OCI-LY1 (cell line): ENCODE data around the gene PDGFD.

Experiments used
- H2AFZ ChIP-seq: fragments of 200-600 bp; sonication (generic), shearing (Covaris generic); 2 replicates; pipeline ENCODE4 v1.6.0; 2014; ENCODE audit warnings: antibody characterized with exemption, mild to moderate bottlenecking, low read length
- H3F3A ChIP-seq: fragments of 200-600 bp; sonication (generic), shearing (Covaris generic); 2 replicates; pipeline ENCODE4 v1.6.0; 2014; ENCODE audit warnings: mild to moderate bottlenecking, antibody characterized with exemption, low read length, moderate library complexity; ENCODE audit not compliant: insufficient read depth
- H3K27ac ChIP-seq: fragments of 200-600 bp; sonication (generic); 2 replicates; pipeline ENCODE4 v1.5.1; 2014; ENCODE audit warnings: low read length, mixed run types, mild to moderate bottlenecking, low read depth; ENCODE audit not compliant: poor library complexity, severe bottlenecking
- H3K27me3 ChIP-seq: fragments of 200-600 bp; sonication (generic); 2 replicates; pipeline ENCODE4 v1.6.0; 2014; ENCODE audit warnings: antibody characterized with exemption, mild to moderate bottlenecking, low read length, moderate library complexity; ENCODE audit not compliant: insufficient read depth
- H3K36me3 ChIP-seq: fragments of 200-600 bp; sonication (generic); 2 replicates; pipeline ENCODE4 v1.6.1; 2014; ENCODE audit warnings: mild to moderate bottlenecking, antibody characterized with exemption, low read length, moderate library complexity, mixed read lengths; ENCODE audit not compliant: insufficient read depth
- H3K4me1 ChIP-seq: fragments of 200-600 bp; sonication (generic); 2 replicates; pipeline ENCODE4 v1.5.1; 2014; ENCODE audit warnings: mild to moderate bottlenecking, low read length, moderate library complexity; ENCODE audit not compliant: insufficient read depth, severe bottlenecking
- H3K4me2 ChIP-seq: fragments of 200-600 bp; sonication (generic), shearing (Covaris generic); 2 replicates; pipeline ENCODE4 v1.6.1; 2014; ENCODE audit warnings: low read length
- H3K4me3 ChIP-seq: fragments of 200-600 bp; sonication (generic); 2 replicates; pipeline ENCODE4 v1.5.1; 2014; ENCODE audit warnings: low read length, low read depth, mild to moderate bottlenecking, mixed read lengths; ENCODE audit not compliant: poor library complexity, severe bottlenecking
- H3K79me2 ChIP-seq: fragments of 200-600 bp; shearing (Covaris generic); 2 replicates; pipeline ENCODE4 v1.6.1; 2016; ENCODE audit warnings: mixed run types, low read length, mixed read lengths; ENCODE audit not compliant: insufficient read depth
- H3K9ac ChIP-seq: fragments of 200-600 bp; sonication (generic), shearing (Covaris generic); 2 replicates; pipeline ENCODE4 v1.6.1; 2014; ENCODE audit warnings: mild to moderate bottlenecking, low read length, mixed read lengths
- H3K9me2 ChIP-seq: fragments of 200-600 bp; sonication (generic), shearing (Covaris generic); 2 replicates; pipeline ENCODE4 v1.6.1; 2014; ENCODE audit warnings: low read depth, mild to moderate bottlenecking, low read length, mixed read lengths
- H3K9me3 ChIP-seq: fragments of 200-600 bp; shearing (Covaris generic); 2 replicates; pipeline ENCODE4 v1.6.1; 2014; ENCODE audit warnings: low read length, mixed read lengths
- H4K20me1 ChIP-seq: fragments of 200-600 bp; sonication (generic), shearing (Covaris generic); 2 replicates; pipeline ENCODE4 v1.6.0; 2016; ENCODE audit warnings: mild to moderate bottlenecking, low read length; ENCODE audit not compliant: insufficient read depth
- EZH2 ChIP-seq: fragments of 200-600 bp; sonication (generic), shearing (Covaris generic); IDR thresholded peaks from 2 replicates; pipeline ENCODE4 v1.8.0; 2017; ENCODE audit warnings: borderline replicate concordance, mixed run types, mild to moderate bottlenecking, antibody characterized with exemption, low read length, moderate library complexity, mixed read lengths
- TF ChIP-seq, protein P1 (sequence below): fragments of 200-600 bp; sonication (generic), shearing (Covaris generic); IDR thresholded peaks from 2 replicates; pipeline ENCODE4 v1.5.1; 2017; ENCODE audit warnings: mild to moderate bottlenecking, antibody characterized with exemption, low read length, moderate library complexity, mixed read lengths

The PDGFD gene

DNA sequence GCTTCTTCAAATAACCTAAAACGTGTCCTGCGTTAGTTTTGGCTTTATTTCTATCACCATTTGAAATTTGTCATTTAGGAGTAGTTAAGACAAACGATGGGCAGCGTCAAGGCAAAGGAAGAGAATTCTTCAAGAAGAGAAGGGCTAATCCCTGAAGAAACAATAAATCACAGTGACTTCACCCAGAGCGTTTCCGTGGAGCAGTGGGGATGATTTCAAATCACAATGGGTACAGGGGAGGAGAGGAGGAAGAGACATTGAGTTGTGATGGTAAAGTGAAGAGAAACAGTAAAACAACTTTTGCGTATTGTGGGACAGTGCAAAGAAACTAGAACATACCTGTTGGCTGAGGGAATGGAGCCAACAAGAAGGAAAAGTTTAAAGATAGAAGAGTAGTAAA lies 9.7 kb downstream of the PDGFD start:
- no peaks in the 10 kb centered on the region for H3K36me3 ChIP-seq
- no peaks in the 10 kb centered on the region for H3K9me3 ChIP-seq
- H3K9me2 ChIP-seq, result no peaks in the 10 kb centered on the region
- H3K9ac ChIP-seq, result no peak overlapping the region
- no peak overlapping the region for H2AFZ ChIP-seq
- H3K4me2 ChIP-seq, result no peak overlapping the region
- H3K4me3 ChIP-seq, result no peak overlapping the region
- no peaks in the 10 kb centered on the region for H4K20me1 ChIP-seq
- H3K27me3 ChIP-seq, result no peaks in the 10 kb centered on the region
- 0 out of 2 replicates have a peak, but pooled peaks cover 7% of the 10 kb centered on the region for H3K79me2 ChIP-seq
- H3K4me1 ChIP-seq, result peaks cover 57% of the 10 kb centered on the region
- H3F3A ChIP-seq, result no peaks in the 10 kb centered on the region
- peak overlapping the region; percentile 18 for H3K27ac ChIP-seq
- TF ChIP-seq, protein P1, sequence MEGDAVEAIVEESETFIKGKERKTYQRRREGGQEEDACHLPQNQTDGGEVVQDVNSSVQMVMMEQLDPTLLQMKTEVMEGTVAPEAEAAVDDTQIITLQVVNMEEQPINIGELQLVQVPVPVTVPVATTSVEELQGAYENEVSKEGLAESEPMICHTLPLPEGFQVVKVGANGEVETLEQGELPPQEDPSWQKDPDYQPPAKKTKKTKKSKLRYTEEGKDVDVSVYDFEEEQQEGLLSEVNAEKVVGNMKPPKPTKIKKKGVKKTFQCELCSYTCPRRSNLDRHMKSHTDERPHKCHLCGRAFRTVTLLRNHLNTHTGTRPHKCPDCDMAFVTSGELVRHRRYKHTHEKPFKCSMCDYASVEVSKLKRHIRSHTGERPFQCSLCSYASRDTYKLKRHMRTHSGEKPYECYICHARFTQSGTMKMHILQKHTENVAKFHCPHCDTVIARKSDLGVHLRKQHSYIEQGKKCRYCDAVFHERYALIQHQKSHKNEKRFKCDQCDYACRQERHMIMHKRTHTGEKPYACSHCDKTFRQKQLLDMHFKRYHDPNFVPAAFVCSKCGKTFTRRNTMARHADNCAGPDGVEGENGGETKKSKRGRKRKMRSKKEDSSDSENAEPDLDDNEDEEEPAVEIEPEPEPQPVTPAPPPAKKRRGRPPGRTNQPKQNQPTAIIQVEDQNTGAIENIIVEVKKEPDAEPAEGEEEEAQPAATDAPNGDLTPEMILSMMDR, result no peak
- no peak for TF ChIP-seq EZH2

DNA sequence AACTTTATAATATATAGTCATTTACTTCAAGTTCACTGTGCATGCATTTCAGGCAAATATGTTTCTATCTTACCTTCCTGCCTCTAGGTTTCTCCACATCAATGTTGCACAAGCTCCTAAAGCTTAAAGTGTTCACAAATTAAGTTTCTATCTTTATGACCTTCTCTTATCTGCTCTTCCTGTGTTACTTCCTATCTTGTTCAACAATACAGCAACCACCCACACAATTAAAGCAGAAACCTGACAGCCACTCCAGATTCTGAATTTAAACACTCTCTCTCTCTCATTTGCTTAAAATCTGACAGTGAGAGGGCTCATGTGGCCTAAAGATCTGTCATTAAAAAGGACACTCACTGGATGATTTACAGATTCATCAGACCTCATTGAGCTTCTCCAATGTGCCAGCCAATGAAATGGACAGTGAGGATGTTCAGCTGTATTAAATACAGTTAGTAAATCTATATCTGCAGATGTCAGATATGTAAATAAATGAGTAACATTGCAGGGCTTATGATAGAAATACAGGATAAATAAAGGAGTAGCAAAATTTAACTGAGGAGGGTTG lies 10.9 kb downstream of the PDGFD start:
- H3F3A ChIP-seq, result no peaks in the 10 kb centered on the region
- no peak overlapping the region for H2AFZ ChIP-seq
- no peaks in the 10 kb centered on the region for H4K20me1 ChIP-seq
- H3K9me3 ChIP-seq, result no peaks in the 10 kb centered on the region
- no peaks in the 10 kb centered on the region for H3K27me3 ChIP-seq
- peaks cover 57% of the 10 kb centered on the region for H3K4me1 ChIP-seq
- no peak overlapping the region for H3K4me3 ChIP-seq
- peak overlapping the region; percentile 38 for H3K27ac ChIP-seq
- H3K9ac ChIP-seq, result no peak overlapping the region
- H3K9me2 ChIP-seq, result no peaks in the 10 kb centered on the region
- H3K79me2 ChIP-seq, result peaks cover 7% of the 10 kb centered on the region; the same call in 1 of the 2 replicates
- H3K4me2 ChIP-seq, result peak overlapping the region; percentile 41; the same call in 1 of the 2 replicates
- TF ChIP-seq, protein P1, result no peak
- TF ChIP-seq EZH2, result no peak
- H3K36me3 ChIP-seq, result no peaks in the 10 kb centered on the region

DNA sequence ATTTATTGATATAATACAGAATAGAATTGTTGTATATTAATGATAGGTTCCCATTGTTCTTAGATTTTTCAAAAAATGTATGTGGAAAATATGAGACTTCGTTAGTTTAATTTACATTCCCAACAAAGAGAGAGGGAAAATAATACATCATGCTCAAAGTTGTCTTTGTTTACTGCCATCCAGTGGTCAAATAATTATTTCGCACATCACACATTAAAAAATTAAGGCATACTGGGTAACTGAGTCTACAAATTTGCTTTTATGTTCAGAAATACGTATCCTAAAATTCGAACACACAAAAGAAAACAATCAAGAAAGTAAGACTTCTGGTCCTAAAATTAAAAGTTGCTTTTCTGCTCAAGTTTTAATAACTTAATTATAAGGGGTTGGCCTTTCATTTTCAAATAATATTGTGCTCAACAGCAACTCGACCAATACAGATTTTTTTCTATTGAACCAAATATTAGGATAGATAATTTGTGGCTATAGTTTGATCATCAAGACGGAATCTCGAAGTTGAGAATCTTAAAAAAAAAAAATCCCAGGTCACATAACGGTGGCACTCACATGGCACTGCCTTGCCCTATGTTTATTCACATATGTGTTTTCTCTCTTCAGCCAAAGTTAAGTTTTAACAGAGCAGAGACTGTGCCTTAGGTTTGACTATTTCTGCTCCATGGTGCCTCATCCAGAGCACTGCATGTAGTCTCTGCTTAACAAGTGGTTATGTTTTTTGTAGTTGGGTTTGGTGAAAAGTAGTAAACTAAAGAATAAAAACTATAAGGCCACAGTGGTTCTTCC lies 12.3 kb downstream of the PDGFD start:
- H3K9me2 ChIP-seq, result no peaks in the 10 kb centered on the region
- no peaks in the 10 kb centered on the region for H3K27me3 ChIP-seq
- TF ChIP-seq, protein P1, result peak; percentile 65
- no peak for TF ChIP-seq EZH2
- H3K4me2 ChIP-seq, result peak overlapping the region; percentile 41
- no peaks in the 10 kb centered on the region for H3F3A ChIP-seq
- peaks cover 48% of the 10 kb centered on the region for H3K4me1 ChIP-seq
- no peak overlapping the region for H2AFZ ChIP-seq
- H4K20me1 ChIP-seq, result no peaks in the 10 kb centered on the region
- H3K36me3 ChIP-seq, result no peaks in the 10 kb centered on the region
- peak overlapping the region; percentile 4 for H3K4me3 ChIP-seq
- H3K9me3 ChIP-seq, result no peaks in the 10 kb centered on the region
- peaks cover 7% of the 10 kb centered on the region; the same call in 1 of the 2 replicates for H3K79me2 ChIP-seq
- H3K9ac ChIP-seq, result peak overlapping the region; percentile 9
- peak overlapping the region; percentile 5 for H3K27ac ChIP-seq
